ENCODE results near the gene DNAJB11.

DNAJB11 gene

GRCh38 chr3:186598108-186598784 lies 27.7 kb downstream of the DNAJB11 start:
- no peak for DNase-seq

GRCh38 chr3:186598794-186599141 lies 28.2 kb downstream of the DNAJB11 start:
- no peak for DNase-seq

GRCh38 chr3:186599142-186599784 lies 28.7 kb downstream of the DNAJB11 start:
- DNase-seq: no peak

- no peak for DNase-seq
These were observed 29.3 kb downstream of the DNAJB11 start for GRCh38 chr3:186599785-186600166.

- no peak for DNase-seq
These were observed 30.4 kb downstream of the DNAJB11 start for GRCh38 chr3:186600896-186601295.

- no peak for DNase-seq
These were observed 32.6 kb downstream of the DNAJB11 start for GRCh38 chr3:186603159-186603558.

GRCh38 chr3:186605078-186605477 lies 34.6 kb downstream of the DNAJB11 start:
- no peak for DNase-seq

- no peak for DNase-seq
These were observed 35.3 kb downstream of the DNAJB11 start for GRCh38 chr3:186605561-186606545.

- DNase-seq: no peak
These were observed 38.2 kb downstream of the DNAJB11 start for GRCh38 chr3:186608624-186609215.

- DNase-seq: no peak
These were observed 38.8 kb downstream of the DNAJB11 start for GRCh38 chr3:186609247-186609868.

GRCh38 chr3:186612065-186612464 lies 41.5 kb downstream of the DNAJB11 start:
- DNase-seq: no peak

GRCh38 chr3:186612721-186613636 lies 42.5 kb downstream of the DNAJB11 start, which contains the start of gene AHSG:
Gene AHSG, plus strand, starts transcription at chr3:186613060. Its CDS starts 82 bp downstream, at chr3:186613142.
- no peak for DNase-seq

GRCh38 chr3:186613637-186614265 lies 43.2 kb downstream of the DNAJB11 start:
- DNase-seq: no peak

GRCh38 chr3:186614266-186614596 lies 43.7 kb downstream of the DNAJB11 start:
- no peak for DNase-seq

- peak; percentile 23 to 54 (median 52) for DNase-seq
These were observed 44.3 kb downstream of the DNAJB11 start for GRCh38 chr3:186614597-186615483.

GRCh38 chr3:186616299-186616617 lies 45.7 kb downstream of the DNAJB11 start:
- no peak for DNase-seq

- DNase-seq: peak; percentile 67 to 81 (median 71)
These were observed 46.8 kb downstream of the DNAJB11 start for GRCh38 chr3:186617036-186617946.

GRCh38 chr3:186618318-186618938 lies 47.9 kb downstream of the DNAJB11 start:
- no peak for DNase-seq

GRCh38 chr3:186619787-186620212 lies 49.3 kb downstream of the DNAJB11 start:
- DNase-seq: no peak

Measured in activated naive CD4-positive, alpha-beta T cell (primary cell).